ENCODE measurements around the gene MAP3K20. TPM values are rescaled to one million over a fixed set of nuclear protein-coding genes. Genes with fewer than 3 reads are reported as not detected.

The MAP3K20 gene
- total RNA-seq, 1 donor from 2014 or later: 33.7 TPM

DNA sequence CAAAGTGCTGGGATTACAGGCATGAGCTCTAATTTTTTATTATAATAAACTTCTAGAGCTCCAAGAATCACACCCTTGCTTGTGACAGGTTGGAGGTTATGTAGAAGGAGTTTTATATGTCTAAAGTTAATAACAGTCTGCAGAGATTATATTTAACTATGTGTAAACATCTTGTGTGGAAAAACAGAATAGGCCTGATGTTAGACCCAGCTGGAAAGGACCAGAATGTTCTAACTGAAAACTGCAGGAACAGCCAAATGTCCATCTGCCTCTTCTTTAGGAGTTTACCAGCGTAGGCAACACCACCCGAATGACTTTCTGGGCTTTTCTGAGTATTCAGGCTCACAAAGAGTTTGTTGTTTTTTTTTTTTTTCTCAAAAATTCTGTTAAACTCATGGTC lies 211.9 kb downstream of the MAP3K20 start:
- H3K4me3 Mint-ChIP-seq: no peak overlapping the region
- no peaks in the 10 kb centered on the region for H3K27me3 Mint-ChIP-seq (ENCODE audit: low read depth)
- DNase-seq (ENCODE audit: low spot score in 2 of 2, unreplicated experiment in 2 of 2): no peak
- H3K9me3 Mint-ChIP-seq: no peaks in the 10 kb centered on the region
- no peak overlapping the region for H3K27ac Mint-ChIP-seq
- no peaks in the 10 kb centered on the region for H3K4me1 Mint-ChIP-seq
- TF ChIP-seq, protein P1, sequence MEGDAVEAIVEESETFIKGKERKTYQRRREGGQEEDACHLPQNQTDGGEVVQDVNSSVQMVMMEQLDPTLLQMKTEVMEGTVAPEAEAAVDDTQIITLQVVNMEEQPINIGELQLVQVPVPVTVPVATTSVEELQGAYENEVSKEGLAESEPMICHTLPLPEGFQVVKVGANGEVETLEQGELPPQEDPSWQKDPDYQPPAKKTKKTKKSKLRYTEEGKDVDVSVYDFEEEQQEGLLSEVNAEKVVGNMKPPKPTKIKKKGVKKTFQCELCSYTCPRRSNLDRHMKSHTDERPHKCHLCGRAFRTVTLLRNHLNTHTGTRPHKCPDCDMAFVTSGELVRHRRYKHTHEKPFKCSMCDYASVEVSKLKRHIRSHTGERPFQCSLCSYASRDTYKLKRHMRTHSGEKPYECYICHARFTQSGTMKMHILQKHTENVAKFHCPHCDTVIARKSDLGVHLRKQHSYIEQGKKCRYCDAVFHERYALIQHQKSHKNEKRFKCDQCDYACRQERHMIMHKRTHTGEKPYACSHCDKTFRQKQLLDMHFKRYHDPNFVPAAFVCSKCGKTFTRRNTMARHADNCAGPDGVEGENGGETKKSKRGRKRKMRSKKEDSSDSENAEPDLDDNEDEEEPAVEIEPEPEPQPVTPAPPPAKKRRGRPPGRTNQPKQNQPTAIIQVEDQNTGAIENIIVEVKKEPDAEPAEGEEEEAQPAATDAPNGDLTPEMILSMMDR (IDR thresholded peaks at IDR 0.05; ENCODE audit: unreplicated experiment): no peak
- no peaks in the 10 kb centered on the region for H3K36me3 Mint-ChIP-seq

DNA sequence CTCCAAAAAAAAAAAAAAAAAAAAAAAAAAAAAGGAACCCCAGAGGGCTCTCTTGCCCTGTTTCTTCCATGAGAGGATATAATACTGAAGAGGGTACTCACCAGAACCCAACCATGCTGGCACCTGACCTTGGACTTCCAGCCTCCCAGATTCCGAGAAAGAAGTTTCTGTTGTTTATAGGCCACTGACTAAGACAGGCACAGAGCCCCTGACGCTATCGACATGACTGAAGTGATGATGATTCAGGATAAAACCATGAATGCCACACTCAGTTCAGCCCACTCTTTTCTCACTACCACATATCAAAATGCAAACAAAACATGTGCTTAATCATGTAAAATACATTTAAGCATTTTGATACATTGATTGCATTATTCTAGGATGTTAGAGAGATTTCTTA lies 212.9 kb downstream of the MAP3K20 start:
- no peak overlapping the region for H3K27ac Mint-ChIP-seq
- H3K4me1 Mint-ChIP-seq: no peaks in the 10 kb centered on the region
- DNase-seq (ENCODE audit: low spot score in 2 of 2, unreplicated experiment in 2 of 2): no peak
- H3K27me3 Mint-ChIP-seq (ENCODE audit: low read depth): no peaks in the 10 kb centered on the region
- peaks cover 2% of the 10 kb centered on the region for H3K36me3 Mint-ChIP-seq
- H3K4me3 Mint-ChIP-seq: no peak overlapping the region
- TF ChIP-seq, protein P1 (IDR thresholded peaks at IDR 0.05; ENCODE audit: unreplicated experiment): no peak
- H3K9me3 Mint-ChIP-seq: peaks cover 4% of the 10 kb centered on the region

DNA sequence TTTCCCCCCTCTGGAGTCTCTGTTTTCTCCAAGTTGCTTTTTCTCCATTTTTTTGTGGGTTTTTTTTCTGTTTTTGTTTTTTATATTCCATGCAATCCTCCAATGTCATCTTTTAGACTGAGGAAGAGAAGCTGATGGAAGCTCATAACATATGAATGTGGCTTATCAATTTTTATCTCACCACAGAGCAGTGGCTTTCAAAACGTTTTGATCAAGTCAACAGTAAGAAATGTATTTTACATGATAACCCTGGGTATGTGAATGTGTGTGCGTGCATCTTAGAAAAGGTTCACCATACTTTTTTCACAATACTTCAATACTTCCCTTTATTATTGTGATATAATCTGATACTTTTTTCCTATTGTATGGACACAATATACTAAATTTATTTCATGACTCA lies 214.4 kb downstream of the MAP3K20 start:
- H3K27ac Mint-ChIP-seq: no peak overlapping the region
- H3K36me3 Mint-ChIP-seq: peaks cover 2% of the 10 kb centered on the region
- no peaks in the 10 kb centered on the region for H3K4me1 Mint-ChIP-seq
- H3K27me3 Mint-ChIP-seq (ENCODE audit: low read depth): no peaks in the 10 kb centered on the region
- peaks cover 4% of the 10 kb centered on the region for H3K9me3 Mint-ChIP-seq
- H3K4me3 Mint-ChIP-seq: no peak overlapping the region
- TF ChIP-seq, protein P1 (IDR thresholded peaks at IDR 0.05; ENCODE audit: unreplicated experiment): no peak
- DNase-seq (ENCODE audit: low spot score in 2 of 2, unreplicated experiment in 2 of 2): no peak

DNA sequence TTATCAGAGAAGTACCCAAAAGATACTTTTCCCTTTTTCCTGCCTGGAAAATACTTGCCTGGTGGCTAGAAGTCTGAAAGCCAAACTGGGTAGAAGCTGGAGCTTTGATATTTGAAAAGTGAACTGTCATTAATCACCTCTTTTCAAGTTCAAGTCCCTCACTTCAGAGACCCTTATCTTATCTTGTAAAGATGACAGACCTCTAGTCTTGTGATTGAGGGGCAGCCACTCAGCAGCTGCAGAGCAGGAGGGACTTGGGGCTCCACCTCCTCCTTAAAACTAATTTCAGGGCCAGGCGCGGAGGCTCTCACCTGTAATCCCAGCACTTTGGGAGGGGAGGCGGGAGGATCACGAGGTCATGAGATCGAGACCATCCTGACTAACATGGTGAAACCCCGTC lies 214.9 kb downstream of the MAP3K20 start:
- no peak for DNase-seq (ENCODE audit: low spot score in 2 of 2, unreplicated experiment in 2 of 2)
- peaks cover 4% of the 10 kb centered on the region for H3K9me3 Mint-ChIP-seq
- H3K36me3 Mint-ChIP-seq: peaks cover 2% of the 10 kb centered on the region
- H3K4me1 Mint-ChIP-seq: no peaks in the 10 kb centered on the region
- TF ChIP-seq, protein P1 (IDR thresholded peaks at IDR 0.05; ENCODE audit: unreplicated experiment): no peak
- H3K27me3 Mint-ChIP-seq (ENCODE audit: low read depth): no peaks in the 10 kb centered on the region
- no peak overlapping the region for H3K27ac Mint-ChIP-seq
- H3K4me3 Mint-ChIP-seq: no peak overlapping the region

DNA sequence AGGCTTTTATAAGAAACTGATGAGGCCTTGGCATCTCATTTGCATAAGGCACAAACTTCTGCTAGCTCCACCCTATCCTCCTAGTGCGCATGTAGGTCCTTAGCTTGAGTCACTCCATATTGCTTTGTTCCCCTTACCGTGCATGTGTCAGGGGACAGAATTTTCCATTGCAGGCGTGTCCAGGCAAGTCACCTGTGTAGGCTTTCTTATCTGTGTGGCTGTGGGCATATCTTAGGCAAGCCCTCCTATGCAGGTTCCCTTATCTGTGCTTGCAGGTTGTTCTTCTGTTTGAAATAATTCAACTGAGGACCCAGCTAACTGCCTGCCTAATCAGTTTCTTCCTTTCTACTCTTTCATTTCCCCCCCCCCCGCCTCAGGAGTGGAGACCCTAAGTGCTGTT lies 215.8 kb downstream of the MAP3K20 start:
- DNase-seq (ENCODE audit: low spot score in 2 of 2, unreplicated experiment in 2 of 2): no peak
- no peaks in the 10 kb centered on the region for H3K27me3 Mint-ChIP-seq (ENCODE audit: low read depth)
- H3K27ac Mint-ChIP-seq: no peak overlapping the region
- H3K4me3 Mint-ChIP-seq: no peak overlapping the region
- TF ChIP-seq, protein P1 (IDR thresholded peaks at IDR 0.05; ENCODE audit: unreplicated experiment): no peak
- peaks cover 10% of the 10 kb centered on the region for H3K9me3 Mint-ChIP-seq
- H3K4me1 Mint-ChIP-seq: no peaks in the 10 kb centered on the region
- peaks cover 2% of the 10 kb centered on the region for H3K36me3 Mint-ChIP-seq

DNA sequence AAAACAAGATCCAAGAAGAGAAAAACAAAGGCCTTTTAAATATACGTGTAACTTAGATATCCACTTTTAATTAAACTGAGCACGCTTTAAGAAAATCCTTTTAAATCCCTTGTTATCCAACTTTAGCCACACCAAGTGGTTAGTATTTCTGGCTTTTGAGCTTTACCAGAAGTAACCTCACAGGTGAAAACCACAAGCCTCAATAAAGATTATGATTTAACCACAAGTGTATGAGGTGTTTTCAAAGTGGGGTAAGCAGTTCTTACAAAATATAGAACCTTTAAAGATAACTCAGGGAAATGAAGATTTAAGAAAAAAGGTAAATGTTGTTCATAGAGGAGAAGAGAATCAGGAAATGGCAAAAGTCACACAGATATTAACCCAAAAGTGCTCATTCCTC lies 220.6 kb downstream of the MAP3K20 start:
- H3K27me3 Mint-ChIP-seq (ENCODE audit: low read depth): no peaks in the 10 kb centered on the region
- H3K4me1 Mint-ChIP-seq: no peaks in the 10 kb centered on the region
- DNase-seq (ENCODE audit: low spot score in 2 of 2, unreplicated experiment in 2 of 2): no peak
- H3K9me3 Mint-ChIP-seq: peaks cover 43% of the 10 kb centered on the region
- TF ChIP-seq, protein P1 (IDR thresholded peaks at IDR 0.05; ENCODE audit: unreplicated experiment): no peak
- H3K4me3 Mint-ChIP-seq: no peak overlapping the region
- no peak overlapping the region for H3K27ac Mint-ChIP-seq
- H3K36me3 Mint-ChIP-seq: peaks cover 7% of the 10 kb centered on the region

Measured in mesothelial cell of epicardium (in vitro differentiated cells).